GM12878 (cell line): ENCODE measurements around the gene SLC44A4. TPM values are rescaled to one million over a fixed set of nuclear protein-coding genes. Genes with fewer than 3 reads are reported as not detected.

ENCODE experiments used
- ATAC-seq: fragments of 200-7000 bp; cut with Tn5 transposase; 3 replicates; pipeline ENCODE4 v1.9.1; 2020; ENCODE audit warnings: mild to moderate bottlenecking, moderate library complexity
- BruUV-seq: library from RNA; stranded (reverse); fragments of 400-500 nt; replicated peaks from 2 replicates; lab custom pipeline; 2021; lab: Mats Ljungman, UMichigan
- CTCF ChIA-PET: fragments of 300-600 bp; sonication (Branson Sonifier 250); formaldehyde crosslinking; extraction: SDS; loops from one replicate; lab custom pipeline; 2021; ENCODE audit warnings: inconsistent platforms; lab: Yijun Ruan, JAX
- POLR2A ChIA-PET: fragments of 350-600 bp; formaldehyde crosslinking; extraction: SDS; loops from one replicate; lab custom pipeline; 2021; ENCODE audit warnings: inconsistent platforms; lab: Charles Lee
- RAD21 ChIA-PET: fragments of 300-600 bp; sonication (Branson Sonifier 250); formaldehyde crosslinking; loops from one replicate; lab custom pipeline; 2023; ENCODE audit warnings: antibody characterized with exemption; ENCODE audit not compliant: unreplicated experiment; lab: Charles Lee
- SMC1A ChIA-PET: fragments of 300-600 bp; sonication (Branson Sonifier 250); formaldehyde crosslinking; loops from one replicate; lab custom pipeline; 2023; ENCODE audit not compliant: unreplicated experiment, uncharacterized antibody; lab: Charles Lee
- DNase-seq: peaks from one replicate; pipeline ENCODE4 v3.0.0-alpha.2; 2011; ENCODE audit warnings: low read depth, low spot score
- FAIRE-seq: peaks from 3 replicates; lab custom pipeline; 2011; peaks lifted over from hg19 to GRCh38; lab: Jason Lieb, UNC
- H2AFZ ChIP-seq: 2 replicates; pipeline ENCODE4 v1.6.0; 2011; ENCODE audit warnings: low read depth, low read length, control low read depth; ENCODE audit not compliant: control insufficient read depth
- H3K27ac ChIP-seq: 2 replicates; pipeline ENCODE4 v1.5.1; 2011; ENCODE audit warnings: control low read depth; ENCODE audit not compliant: control insufficient read depth, insufficient read depth
- H3K27me3 ChIP-seq, 2 experiments: replicated peaks in 1 of 2; 2 replicates each; pipeline versions ENCODE4 v1.6.0 to v1.6.1; 2011; ENCODE audit warnings: low read length in 1 of 2; ENCODE audit not compliant: control insufficient read depth in 2 of 2, insufficient read depth in 2 of 2
- H3K36me3 ChIP-seq, 2 experiments: 2 replicates each; pipeline ENCODE4 v1.5.1; 2011; ENCODE audit warnings: low read length in 1 of 2; ENCODE audit not compliant: control insufficient read depth in 2 of 2, insufficient read depth in 2 of 2
- H3K4me1 ChIP-seq: 2 replicates; pipeline ENCODE4 v1.6.1; 2011; ENCODE audit warnings: mild to moderate bottlenecking, low read length, moderate library complexity, mixed read lengths; ENCODE audit not compliant: control insufficient read depth, insufficient read depth
- H3K4me2 ChIP-seq: 2 replicates; pipeline ENCODE4 v1.6.0; 2011; ENCODE audit warnings: control low read depth; ENCODE audit not compliant: control insufficient read depth, insufficient read depth
- H3K4me3 ChIP-seq: fragments of 200-600 bp; sonication (generic); 2 replicates; pipeline ENCODE4 v1.5.1; 2016
- H3K79me2 ChIP-seq: 2 replicates; pipeline ENCODE4 v1.6.0; 2011; ENCODE audit warnings: low read length; ENCODE audit not compliant: control insufficient read depth, insufficient read depth
- H3K9ac ChIP-seq: 2 replicates; pipeline ENCODE4 v1.8.0; 2011; ENCODE audit warnings: low read length, control low read depth, mixed read lengths; ENCODE audit not compliant: control insufficient read depth, insufficient read depth
- H3K9me3 ChIP-seq: replicated peaks from 3 replicates; pipeline ENCODE4 v1.5.1; 2011; ENCODE audit warnings: mild to moderate bottlenecking, low read length; ENCODE audit not compliant: control insufficient read depth, insufficient read depth
- H4K20me1 ChIP-seq: 2 replicates; pipeline ENCODE4 v1.6.0; 2011; ENCODE audit not compliant: control insufficient read depth, insufficient read depth
- ATF2 ChIP-seq: IDR thresholded peaks from 2 replicates; pipeline ENCODE4 v1.6.1; 2012; ENCODE audit warnings: low read length, inconsistent platforms
- ATF3 ChIP-seq: IDR thresholded peaks from 2 replicates; pipeline ENCODE4 v1.6.1; 2011; ENCODE audit warnings: low read depth, mild to moderate bottlenecking, low read length, moderate library complexity, borderline replicate concordance; ENCODE audit errors: extremely low read depth
- BRCA1 ChIP-seq: IDR thresholded peaks from 2 replicates; pipeline ENCODE4 v1.6.1; 2011; ENCODE audit warnings: low read depth, low read length, improper control_type of control experiment
- MAX ChIP-seq: IDR thresholded peaks from 2 replicates; pipeline ENCODE4 v1.6.1; 2012; ENCODE audit warnings: low read depth, low read length, improper control_type of control experiment
- MLLT1 ChIP-seq: fragments of 450-650 bp; IDR thresholded peaks from 2 replicates; pipeline ENCODE4 v1.6.1; 2016; ENCODE audit warnings: mild to moderate bottlenecking
- NFYA ChIP-seq: IDR thresholded peaks from 2 replicates; pipeline ENCODE4 v1.6.1; 2011; ENCODE audit warnings: low read depth, mild to moderate bottlenecking, low read length, improper control_type of control experiment, borderline replicate concordance
- NKRF ChIP-seq: fragments of 450-650 bp; conservative IDR thresholded peaks from 2 replicates; pipeline ENCODE4 v1.6.1; 2017; ENCODE audit warnings: mild to moderate bottlenecking, moderate library complexity
- NR2C2 ChIP-seq: IDR thresholded peaks from 2 replicates; pipeline ENCODE4 v1.6.1; 2011; ENCODE audit warnings: borderline replicate concordance, low read depth; ENCODE audit not compliant: control insufficient read depth, insufficient read length
- REST ChIP-seq: IDR thresholded peaks from 2 replicates; pipeline ENCODE4 v1.6.1; 2012; ENCODE audit warnings: mild to moderate bottlenecking, low read depth, low read length
- USF1 ChIP-seq: IDR thresholded peaks from 2 replicates; pipeline ENCODE4 v1.6.1; 2011; ENCODE audit warnings: borderline replicate concordance, low read depth, mild to moderate bottlenecking, moderate library complexity, mixed read lengths, low read length; ENCODE audit not compliant: insufficient read depth; ENCODE audit errors: extremely low read length
- ZNF217 ChIP-seq: fragments of 450-650 bp; IDR thresholded peaks from 2 replicates; pipeline ENCODE4 v1.6.1; 2017; ENCODE audit warnings: antibody characterized with exemption, mild to moderate bottlenecking
- WGBS: methylation state at CpG from one replicate; pipeline ENCODE4 v1.1.6; 2016; ENCODE audit warnings: low lambda C conversion rate; ENCODE audit not compliant: insufficient replicate concordance, insufficient coverage; ENCODE audit errors: missing lambda C conversion rate; 5-methylcytosine and 5-hydroxymethylcytosine counted together
- in situ Hi-C: fragments of 300-500 bp; cut with MboI; formaldehyde crosslinking; loops from 9 replicates; pipeline ENCODE4 v1.14.3; 2018; ENCODE audit warnings: mixed read lengths
- intact Hi-C: fragments of 100-400 bp; cut with micrococcal nuclease; formaldehyde crosslinking; loops from one replicate; pipeline ENCODE4 v1.14.2; 2022; ENCODE audit not compliant: unreplicated experiment
- polyA plus RNA-seq, 11 experiments: library from polyadenylated mRNA; depleted of rRNA in 4 of 11; unstranded in 6 of 11; stranded (reverse) in 5 of 11; fragments of >200 nt; fragmentation: Nextera tagmentation in 4 of 11; fragmentation: Illumina TruSeq in 1 of 11; extraction: Ambion mirVana in 4 of 11; extraction: Trizol in 1 of 11; gene quantifications; 1 replicate in 1 of 11; 2 replicates in 10 of 11; pipeline versions ENCODE4 v1.2.1 to v1.2.3, GENCODE V29; 2011 to 2016; ENCODE audit warnings: inconsistent platforms in 2 of 11, missing spikeins in 2 of 11, low read depth in 1 of 11
- total RNA-seq, 4 experiments: library from RNA; depleted of rRNA in 3 of 4; stranded (reverse); fragments of >200 nt in 3 of 4; fragmentation: Illumina TruSeq in 1 of 4; extraction: Trizol in 1 of 4; gene quantifications; 2 replicates each; pipeline versions ENCODE4 v1.2.1 to v1.2.3, GENCODE V29; 2013 to 2021

The SLC44A4 gene
- total and polyA plus RNA-seq, 10 of the 15 experiments (the other 5 are each of a cell fraction or from before 2014, with no cell fraction given): 0.04 to 0.24 (median 0.15) TPM; not detected in 3

- DNase-seq (no peak), FAIRE-seq (no peak), ATAC-seq (no peak)
- no peak overlapping the region for H3K4me2 ChIP-seq
- H3K27me3 ChIP-seq: no peaks in the 10 kb centered on the region
- no peaks in the 10 kb centered on the region for H3K9me3 ChIP-seq
- H3K4me1 ChIP-seq: peaks cover 5% of the 10 kb centered on the region; the same call in 1 of the 2 replicates
- WGBS: 28% methylated on average over 8 of the region's 8 CpGs
- intact Hi-C loops (no loop called here), in situ Hi-C loops (no loop called here)
- H3K36me3 ChIP-seq: no peaks in the 10 kb centered on the region
- H3K27ac ChIP-seq: no peak overlapping the region
- no peaks in the 10 kb centered on the region for H4K20me1 ChIP-seq
- no peaks in the 10 kb centered on the region for H3K79me2 ChIP-seq
- ChIA-PET SMC1A (interaction anchor here (0.7 to 1.4 kb wide), 4 partner anchors 20 to 233 kb away, joined by 3 to 4 read pairs (median 4); no protein-coding TSS in a partner anchor), POLR2A (interaction anchor here (0.7 kb wide), 1 partner anchor 34 kb away, joined by 4 read pairs; no protein-coding TSS in a partner anchor), RAD21 (interaction anchor here (0.7 kb wide), 1 partner anchor 187 kb away, joined by 3 read pairs; no protein-coding TSS in a partner anchor), CTCF (interaction anchor here (1.0 to 2.0 kb wide), 4 partner anchors 21 to 82 kb away, joined by 3 to 4 read pairs (median 3); no protein-coding TSS in a partner anchor)
- no peak overlapping the region for H3K9ac ChIP-seq
- no peak overlapping the region for H2AFZ ChIP-seq
- no peak overlapping the region for H3K4me3 ChIP-seq
- BruUV-seq: no TSS peak
- TF ChIP-seq REST (no peak), NKRF (no peak), MLLT1 (no peak), ZNF217 (no peak), ATF3 (no peak), ATF2 (no peak), NR2C2 (no peak), BRCA1 (no peak), NFYA (no peak), USF1 (no peak), MAX (no peak)
Observed at GRCh38 chr6:31918069-31918720, 39.4 kb upstream of the SLC44A4 start.
